IPS-18c (cell line): ENCODE results near the gene ART5.
A peak's percentile ranks its signal among the peaks of the same experiment; 100 is the strongest.

ENCODE experiments used
- H3K4me3 ChIP-seq: 2 replicates; pipeline ENCODE4 v1.7.0; 2013; ENCODE audit warnings: low read depth, mild to moderate bottlenecking, low read length, moderate library complexity; ENCODE audit not compliant: insufficient read depth
- H3K9me3 ChIP-seq: one replicate; pipeline ENCODE4 v1.6.1; 2013; ENCODE audit warnings: mild to moderate bottlenecking, low read length, moderate library complexity; ENCODE audit not compliant: control insufficient read depth, insufficient read depth

The ART5 gene, protein sequence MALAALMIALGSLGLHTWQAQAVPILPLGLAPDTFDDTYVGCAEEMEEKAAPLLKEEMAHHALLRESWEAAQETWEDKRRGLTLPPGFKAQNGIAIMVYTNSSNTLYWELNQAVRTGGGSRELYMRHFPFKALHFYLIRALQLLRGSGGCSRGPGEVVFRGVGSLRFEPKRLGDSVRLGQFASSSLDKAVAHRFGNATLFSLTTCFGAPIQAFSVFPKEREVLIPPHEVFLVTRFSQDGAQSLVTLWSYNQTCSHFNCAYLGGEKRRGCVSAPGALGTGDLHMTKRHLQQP

DNA sequence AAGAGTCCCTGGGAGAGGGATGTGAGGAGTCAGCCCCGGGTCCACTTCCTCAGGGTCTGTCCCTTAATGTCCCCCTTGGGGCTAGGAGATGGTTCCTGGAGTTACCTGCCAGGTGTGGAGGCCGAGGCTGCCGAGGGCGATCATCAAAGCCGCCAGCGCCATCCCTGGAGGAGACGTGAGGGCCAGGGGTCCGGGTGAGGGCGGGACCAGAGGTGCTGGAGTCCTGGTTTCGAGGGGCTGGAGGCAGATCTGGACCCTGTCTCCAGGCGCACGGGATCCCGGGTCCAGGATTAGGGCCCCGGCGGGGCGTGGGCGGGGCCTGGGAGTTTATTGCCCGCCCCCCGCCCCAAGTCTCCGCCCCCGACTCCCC lies at the start of gene ART5:
Gene ART5 (minus strand): TSS at position 292 of the 370 bp plus-strand sequence. CDS start 130 bp downstream, at position 162.
- Histone ChIP-seq H3K4me3 (peak within 1 kb of the TSS; percentile 73), H3K9me3 (no peaks in the 10 kb centered on the region)

DNA sequence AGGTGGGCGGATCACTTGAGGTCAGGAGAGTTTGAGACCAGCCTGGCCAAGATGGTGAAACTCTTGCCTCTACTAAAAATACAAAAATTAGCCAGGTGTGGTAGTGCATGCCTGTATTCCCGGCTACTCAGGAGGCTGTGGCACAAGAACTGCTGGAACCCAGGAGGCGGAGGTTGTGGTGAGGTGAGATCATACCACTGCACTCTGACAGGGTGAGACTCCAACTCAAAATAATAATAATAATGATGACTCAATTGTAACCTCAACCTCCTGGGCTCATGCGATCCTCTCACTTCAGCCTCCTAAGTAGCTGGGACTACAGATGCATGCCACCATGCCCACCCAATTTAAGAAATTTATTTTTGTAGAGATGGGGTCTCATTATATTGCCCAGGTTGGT lies 45.0 kb upstream of the ART5 start:
- Histone ChIP-seq H3K4me3 (no peak overlapping the region), H3K9me3 (no peaks in the 10 kb centered on the region)

DNA sequence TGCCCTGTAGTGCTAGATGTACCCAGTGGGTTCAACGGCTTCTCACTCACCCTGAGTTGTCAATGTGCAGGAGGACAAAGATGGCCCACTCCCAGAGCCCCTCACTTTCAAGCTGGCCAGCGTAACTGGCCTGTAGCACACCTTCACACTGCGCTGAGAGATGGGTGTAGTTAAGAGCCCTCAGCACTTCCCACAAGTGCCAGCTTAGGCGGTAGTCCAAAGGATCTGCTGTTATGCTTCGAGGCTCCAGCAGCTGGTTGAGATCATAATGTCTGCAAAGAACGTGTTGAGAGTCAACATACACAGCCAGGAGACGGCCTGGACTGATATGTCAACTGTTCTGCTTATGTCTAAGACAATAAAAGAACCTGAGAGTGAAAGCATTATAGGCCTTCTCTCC lies 44.1 kb upstream of the ART5 start:
- Histone ChIP-seq H3K4me3 (no peak overlapping the region), H3K9me3 (no peaks in the 10 kb centered on the region)

DNA sequence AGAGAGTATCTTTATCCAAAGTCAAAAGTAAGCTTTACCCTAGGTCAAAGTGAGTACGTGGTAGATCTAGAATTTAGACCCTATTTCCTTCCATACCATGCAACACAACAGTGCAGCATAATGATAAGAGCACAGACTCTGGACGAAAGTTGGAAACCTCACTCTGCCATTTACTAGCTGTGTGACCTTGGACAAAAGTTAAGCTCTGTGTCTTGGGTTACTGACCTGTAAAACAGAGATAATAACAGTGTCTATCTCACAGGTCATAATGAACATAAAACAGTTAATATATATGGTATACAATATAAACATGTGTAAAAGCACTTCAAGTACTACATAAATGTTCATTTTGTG lies 43.0 kb upstream of the ART5 start:
- Histone ChIP-seq H3K4me3 (no peak overlapping the region), H3K9me3 (no peaks in the 10 kb centered on the region)

DNA sequence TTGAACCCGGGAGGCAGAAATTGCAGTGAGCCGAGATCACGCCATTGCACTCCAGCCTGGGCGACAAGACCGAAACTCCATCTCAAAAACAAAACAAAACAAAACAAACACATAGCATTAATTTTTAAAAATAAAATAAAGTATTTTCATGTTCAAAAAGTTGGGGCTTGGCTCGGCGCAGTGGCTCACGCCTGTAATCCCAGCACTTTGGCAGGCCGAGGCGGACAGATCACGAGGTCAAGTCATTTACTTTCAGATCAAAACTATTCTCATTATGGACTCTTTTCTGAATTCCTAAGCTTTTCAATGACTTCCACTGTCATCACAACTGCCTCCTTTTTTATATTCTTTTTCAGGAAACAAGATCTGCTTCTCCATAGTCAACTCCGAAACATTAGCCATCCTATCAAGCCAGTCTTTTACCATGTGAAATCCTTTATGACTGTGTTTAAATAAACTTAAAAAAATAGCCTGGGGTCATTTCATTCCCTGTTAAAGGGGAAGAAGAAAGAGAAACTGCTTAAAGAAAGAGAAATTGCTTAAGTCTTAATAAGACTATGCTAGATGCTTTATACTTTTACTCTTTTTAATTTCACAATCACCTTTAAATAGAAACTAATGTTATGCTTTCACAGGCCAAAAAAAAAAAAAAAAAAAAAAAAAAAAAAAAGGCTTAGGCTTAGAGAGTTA lies 42.5 kb upstream of the ART5 start:
- H3K4me3 ChIP-seq = no peak overlapping the region
- no peaks in the 10 kb centered on the region for H3K9me3 ChIP-seq

DNA sequence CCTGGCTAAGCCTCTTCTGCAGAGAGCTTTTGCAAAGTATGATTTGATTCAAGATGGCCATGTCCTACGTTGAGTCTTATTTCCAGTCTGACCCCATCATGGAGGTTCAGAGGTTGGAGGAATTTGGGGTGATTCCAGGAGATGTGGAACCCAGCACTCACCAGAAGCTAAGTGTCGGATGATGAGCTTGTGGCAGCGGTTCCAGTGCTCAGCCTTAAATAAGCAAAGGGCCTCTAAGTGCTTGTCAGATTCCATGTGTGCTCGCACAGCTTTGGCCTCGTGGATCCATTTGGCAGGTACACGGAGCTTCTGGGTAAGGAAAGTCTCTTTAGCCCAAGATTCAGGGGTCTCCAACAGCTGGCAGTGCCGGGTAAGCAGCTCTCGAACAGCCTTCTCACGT lies 41.2 kb upstream of the ART5 start:
- no peak overlapping the region for H3K4me3 ChIP-seq
- no peaks in the 10 kb centered on the region for H3K9me3 ChIP-seq

DNA sequence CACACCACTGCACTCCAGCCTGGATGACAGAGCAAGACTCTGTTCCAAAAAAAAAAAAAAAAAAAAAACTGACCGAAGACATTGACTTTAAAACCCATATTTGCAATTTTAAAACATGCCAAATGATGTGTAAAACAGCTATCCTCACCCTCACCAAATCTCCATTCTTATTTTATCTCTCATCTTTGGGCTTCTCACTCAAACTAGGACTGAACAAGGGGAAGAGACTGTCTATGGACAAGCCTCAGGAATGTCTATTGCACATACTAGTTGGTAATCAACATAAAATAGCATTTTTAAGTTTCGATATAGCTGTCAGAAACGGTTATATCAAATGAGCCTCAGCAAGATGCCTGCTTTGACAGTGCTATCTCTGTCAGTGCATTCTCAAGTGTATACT lies 37.3 kb upstream of the ART5 start:
- Histone ChIP-seq H3K4me3 (no peak overlapping the region), H3K9me3 (no peaks in the 10 kb centered on the region)

DNA sequence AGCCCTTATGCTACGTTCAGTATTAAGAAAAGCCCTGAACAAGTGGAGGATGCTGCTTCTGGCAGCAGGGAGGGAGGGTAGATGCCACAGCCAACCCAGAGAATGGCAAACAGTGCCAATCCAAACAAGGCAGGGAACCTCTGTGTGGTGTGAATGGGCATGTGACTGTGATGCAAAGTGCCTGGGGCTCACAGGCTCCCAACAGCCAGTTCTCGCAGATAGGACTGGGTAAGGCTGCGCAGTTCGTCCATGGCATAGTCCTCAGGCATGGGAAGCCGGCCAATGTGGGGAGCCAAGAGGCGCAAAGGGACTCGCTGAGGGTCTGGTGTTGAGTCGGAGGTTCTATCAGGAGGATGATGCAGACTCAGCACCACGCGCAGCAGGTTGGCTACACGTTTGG lies 34.2 kb upstream of the ART5 start:
- Histone ChIP-seq H3K9me3 (no peaks in the 10 kb centered on the region), H3K4me3 (no peak overlapping the region)

DNA sequence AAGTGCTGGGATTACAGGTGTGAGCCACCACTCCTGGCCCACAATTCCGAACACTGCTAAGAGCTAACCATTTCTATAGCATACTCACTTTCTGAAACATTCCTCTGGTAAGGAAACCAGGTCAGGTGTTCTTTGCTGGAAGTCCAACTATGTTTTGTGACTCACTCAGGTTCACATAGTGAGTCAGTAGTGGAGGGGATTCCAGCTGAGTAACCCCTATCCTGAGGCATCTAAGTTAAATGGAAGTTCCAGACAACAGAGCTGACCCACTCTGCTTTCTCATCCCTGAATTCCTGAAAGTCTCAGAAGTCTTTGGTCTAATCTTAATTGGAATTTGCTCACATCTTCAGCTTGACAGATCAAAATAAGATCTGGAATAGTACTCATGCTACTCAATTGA lies 32.4 kb upstream of the ART5 start:
- Histone ChIP-seq H3K9me3 (no peaks in the 10 kb centered on the region), H3K4me3 (no peak overlapping the region)

DNA sequence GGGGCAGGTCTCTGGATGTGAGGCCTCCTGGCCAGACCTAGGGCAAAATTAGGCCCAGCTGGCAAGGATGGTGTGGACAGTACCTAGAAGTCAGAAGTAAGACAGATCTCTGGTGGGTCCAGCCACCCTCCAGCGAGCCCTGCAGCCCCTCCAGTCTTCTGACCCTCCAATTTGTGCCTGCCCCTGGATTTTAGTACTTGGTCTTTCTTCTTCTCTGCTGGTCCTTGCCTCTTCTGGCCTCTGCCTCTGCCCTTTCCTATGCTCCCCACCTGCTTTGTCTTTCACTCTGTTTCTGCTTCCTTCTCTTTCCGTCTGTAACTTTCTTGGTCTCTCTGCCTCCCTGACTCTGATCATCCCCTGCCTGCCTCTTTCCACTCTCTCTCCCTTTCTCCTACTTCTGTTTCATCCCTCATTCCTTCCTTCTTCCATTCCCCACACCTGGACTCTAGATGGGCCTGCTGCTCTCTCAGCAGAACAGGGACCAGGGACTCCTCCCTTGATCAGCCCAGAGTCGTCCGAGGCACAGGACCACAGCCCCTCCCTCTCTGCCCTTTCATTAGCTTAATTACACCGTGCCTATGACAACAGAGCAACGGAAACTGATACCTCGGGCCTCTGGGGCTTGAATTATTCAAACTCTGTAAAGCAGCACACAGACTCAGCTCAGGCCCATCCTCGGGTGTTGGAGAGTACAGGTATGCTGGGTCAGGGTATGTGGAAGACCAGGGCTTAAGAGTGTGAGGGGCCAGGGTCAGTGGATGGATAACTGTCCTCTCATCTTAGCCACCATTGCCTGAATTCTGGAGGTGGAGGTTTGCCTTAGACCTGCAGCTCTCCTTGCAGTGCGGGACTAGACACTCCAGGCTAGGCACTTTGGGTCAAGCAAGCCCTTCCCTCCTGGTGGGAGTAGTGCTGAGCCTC lies 29.8 kb upstream of the ART5 start, which contains the start of gene CHRNA10:
Gene CHRNA10 (minus strand): TSS at position 51 of the 921 bp plus-strand sequence. CDS start 72 bp downstream, outside the sequence.
- H3K4me3 ChIP-seq = no peak within 1 kb of the TSS
- H3K9me3 ChIP-seq = no peaks in the 10 kb centered on the region

DNA sequence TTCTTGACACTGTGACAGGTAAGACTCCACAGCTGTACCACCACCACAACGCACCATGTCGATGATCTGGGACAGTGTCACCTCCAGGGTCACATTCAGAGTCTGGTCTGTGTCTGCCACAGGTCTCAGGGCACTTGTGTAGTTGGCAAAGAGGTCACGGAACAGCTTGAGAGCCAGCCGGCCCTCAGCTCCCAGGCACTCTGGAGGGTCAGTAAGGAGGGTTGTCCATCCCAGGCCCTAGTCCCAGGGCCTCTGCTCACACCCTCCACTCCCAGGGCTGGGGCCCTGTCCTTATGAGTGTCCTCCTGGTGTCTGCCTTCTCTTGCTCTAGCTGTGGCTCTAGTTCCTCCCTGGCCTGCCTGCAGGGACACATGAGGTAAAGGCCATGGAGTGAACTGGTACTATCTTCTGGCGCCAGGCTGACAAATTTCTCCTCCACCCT lies 28.0 kb upstream of the ART5 start:
- Histone ChIP-seq H3K9me3 (no peaks in the 10 kb centered on the region), H3K4me3 (no peak overlapping the region)

DNA sequence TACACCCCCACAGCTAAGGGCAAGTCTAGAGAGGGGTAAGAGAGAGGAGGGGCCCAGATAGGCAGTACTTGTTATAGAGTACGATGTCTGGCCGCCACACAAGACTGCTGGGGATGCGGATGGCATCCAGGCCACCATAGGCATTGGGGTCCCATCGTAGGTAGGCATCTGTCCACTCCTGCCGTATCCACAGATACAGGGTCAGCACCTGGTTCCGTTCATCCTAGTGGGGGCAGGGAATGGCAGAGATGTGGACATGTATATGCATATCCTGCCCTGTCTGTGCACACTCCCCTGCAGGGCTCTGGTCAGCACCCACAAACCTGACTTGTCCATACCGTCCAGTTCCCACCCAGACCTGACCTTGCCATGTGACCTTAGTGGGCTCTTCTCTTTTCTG lies 27.3 kb upstream of the ART5 start:
- H3K9me3 ChIP-seq = no peaks in the 10 kb centered on the region
- H3K4me3 ChIP-seq = no peak overlapping the region

DNA sequence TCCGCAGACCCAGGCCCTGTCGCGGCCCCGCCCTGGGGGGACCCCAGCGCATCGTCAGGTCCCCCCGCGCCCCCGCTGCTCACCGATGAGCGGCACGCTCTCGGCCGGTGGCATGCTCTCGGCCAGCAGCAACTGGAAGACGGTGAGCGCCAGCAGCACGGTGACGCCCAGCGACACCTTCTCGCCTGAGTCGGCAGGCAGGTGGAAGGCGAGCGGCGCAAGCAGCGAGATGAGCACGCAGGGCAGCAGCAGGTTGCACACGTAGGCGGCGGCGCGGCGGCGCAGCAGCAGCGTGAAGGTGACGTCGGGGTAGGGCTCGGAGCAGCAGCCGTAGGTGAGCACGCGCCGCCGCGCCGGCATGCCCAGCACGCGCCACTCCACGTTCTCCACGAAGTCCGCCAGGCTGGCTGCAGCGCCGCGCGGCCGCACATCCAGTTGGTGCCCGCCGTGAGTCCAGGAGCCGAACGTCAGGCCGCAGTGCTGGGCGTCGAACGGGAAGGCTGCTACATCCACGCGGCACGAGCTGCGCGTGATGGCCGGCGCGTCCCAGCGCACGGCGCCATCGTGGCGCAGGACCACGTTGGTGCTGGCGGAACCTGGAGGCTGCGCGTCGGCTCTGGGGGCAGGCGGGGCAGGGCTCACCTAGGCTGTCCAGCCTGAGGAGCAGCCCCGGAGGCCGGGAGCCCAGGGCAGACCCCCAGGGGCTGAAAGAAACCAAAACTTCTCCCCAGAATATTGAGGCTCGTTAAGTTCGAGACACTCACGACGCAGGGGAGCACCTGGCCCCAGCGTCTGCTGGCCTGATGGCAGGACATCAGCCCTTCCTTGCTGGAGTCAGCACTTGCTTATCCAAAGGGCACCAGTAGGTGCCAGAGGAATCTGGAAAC lies 25.6 kb upstream of the ART5 start:
- Histone ChIP-seq H3K9me3 (no peaks in the 10 kb centered on the region), H3K4me3 (no peak overlapping the region)

DNA sequence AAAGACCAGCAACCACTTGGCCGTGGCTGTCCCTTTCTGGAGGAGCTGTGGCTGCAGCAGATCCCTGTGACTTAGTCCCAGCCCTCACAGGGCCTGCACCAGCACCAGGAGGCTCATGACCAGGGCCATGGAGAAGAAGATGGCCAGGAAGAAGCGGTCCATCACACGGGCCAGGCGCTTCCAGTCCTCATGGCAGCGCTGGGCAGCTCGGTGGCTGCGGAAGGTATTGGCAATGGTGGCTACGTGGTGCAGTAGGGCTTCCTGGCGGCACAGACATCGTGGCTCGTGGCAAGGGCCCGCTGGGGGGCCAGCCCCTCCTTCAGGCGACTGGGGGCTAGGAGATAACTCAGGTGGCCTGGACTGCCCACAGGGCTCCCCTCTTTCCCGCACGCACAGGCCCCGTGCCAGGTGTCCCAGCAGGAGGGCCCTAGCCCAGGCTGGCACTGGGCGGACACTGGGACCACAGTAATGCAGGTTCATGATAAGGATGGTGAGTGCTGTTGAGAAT lies 24.3 kb upstream of the ART5 start:
- H3K4me3 ChIP-seq = no peak overlapping the region

DNA sequence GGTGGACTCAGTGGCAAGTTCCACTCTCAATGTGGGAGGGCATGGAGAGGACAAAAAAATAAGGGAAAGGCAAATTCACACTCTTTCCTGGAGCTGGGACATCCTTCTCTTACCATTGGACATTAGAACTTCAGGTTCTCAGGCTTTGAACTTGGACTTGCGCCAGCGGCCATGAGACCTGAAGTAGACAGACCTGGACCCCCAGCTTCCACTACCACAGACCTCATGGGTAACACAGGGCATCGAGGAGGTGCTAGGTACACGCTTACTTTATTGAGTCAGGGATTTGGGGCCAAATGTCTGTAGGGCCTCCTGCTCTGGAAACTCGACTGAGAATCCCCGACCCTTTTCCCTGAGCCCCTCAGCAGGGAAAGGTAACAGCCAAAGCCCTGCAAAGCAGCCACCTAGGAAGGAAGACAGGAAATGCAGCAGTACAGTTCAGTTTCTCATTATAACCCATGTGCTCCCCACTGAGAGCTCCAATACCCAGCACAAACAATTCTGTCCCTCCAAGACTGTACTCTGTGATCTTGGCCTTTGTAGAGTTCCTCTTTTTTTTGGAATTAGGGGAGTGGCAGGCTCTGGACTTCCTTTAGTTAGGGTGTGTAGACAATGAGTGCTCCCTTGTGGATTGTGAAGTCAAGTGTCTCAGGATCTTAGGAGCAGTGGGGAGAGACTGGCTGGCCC lies 23.7 kb upstream of the ART5 start:
- Histone ChIP-seq H3K4me3 (no peak overlapping the region), H3K9me3 (no peaks in the 10 kb centered on the region)

More for the DNA sequence above, 24.3 kb upstream of the ART5 start:
- no peaks in the 10 kb centered on the region for H3K9me3 ChIP-seq

DNA sequence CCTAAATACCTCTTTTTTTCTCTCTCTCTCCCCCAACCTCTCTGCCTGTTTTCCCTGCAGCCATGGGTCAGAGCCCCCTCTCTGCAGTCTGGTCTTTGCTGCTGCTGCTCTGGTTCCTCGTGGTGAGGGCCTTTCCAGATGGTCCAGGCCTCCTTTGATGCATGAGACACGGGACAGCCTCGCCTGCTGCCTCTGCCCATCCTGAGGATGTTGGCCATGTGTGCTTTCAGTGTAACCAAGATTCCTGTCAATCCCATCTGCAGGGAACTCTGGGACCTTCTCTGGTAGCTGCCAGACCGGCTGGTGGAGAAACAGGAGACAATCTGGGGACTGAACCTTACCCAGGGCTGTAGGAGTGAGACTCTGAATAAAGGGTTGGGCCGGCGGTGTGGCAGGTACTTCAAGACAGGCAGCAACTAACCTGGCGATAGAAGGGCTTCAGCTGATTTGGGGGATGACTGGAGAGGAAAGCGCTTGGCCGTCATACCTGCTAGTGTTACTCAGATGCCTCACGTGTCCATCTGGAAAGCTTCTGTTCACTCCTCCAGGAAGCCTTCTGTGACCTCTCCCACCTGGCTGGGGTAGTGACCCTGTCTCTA lies 22.3 kb upstream of the ART5 start:
- Histone ChIP-seq H3K9me3 (no peaks in the 10 kb centered on the region), H3K4me3 (no peak overlapping the region)
